ENCODE data around the gene FGD4. TPM values are rescaled to one million over a fixed set of nuclear protein-coding genes. Genes with fewer than 3 reads are reported as not detected.
A peak's percentile ranks its signal among the peaks of the same experiment; 100 is the strongest.

Gene FGD4
- total RNA-seq, 1 experiment from 2014 or later, result 37.4 TPM

DNA sequence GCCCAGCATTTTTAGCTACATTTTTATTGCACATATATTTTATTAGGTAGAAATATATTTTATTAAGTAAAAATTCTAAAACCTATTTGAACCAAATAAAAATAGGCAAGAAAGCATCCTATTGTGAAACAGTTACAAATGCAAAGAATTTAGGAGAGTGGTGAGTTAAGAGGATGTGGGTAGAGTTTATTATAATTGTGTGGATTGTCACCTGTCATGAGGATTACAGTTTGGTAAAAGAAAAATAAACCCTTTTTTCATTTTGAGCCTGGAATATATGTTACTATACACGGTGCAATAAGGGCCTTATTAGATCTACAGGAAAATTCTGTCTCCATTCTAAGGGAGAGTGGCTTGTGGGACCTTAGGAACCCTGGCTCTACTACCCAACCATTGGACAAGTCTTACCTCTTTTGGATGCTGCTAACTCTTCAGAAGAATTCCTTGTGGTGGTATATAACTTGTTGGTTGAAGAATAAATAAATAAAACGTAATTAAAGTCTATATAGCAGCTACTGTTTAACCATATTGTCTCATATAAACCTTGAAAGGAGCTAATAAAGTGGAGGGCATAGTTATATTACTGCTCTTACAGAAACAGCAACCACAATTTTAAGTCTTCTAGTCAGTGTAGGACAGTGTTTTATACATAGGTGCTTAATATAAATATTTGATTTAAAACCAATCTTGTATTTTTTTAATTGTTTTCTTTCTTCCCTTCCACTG is 67.8 kb downstream of the FGD4 start:
- no TSS peak for BruUV-seq (replicated peaks)
- Mint-ChIP-seq H3K4me1 (ENCODE audit: low read depth, unreplicated experiment) (peaks cover 13% of the 10 kb centered on the region), H3K9me3 (ENCODE audit: low read depth, unreplicated experiment) (no peaks in the 10 kb centered on the region), H3K36me3 (ENCODE audit: insufficient read depth, unreplicated experiment) (no peaks in the 10 kb centered on the region), H3K27ac (ENCODE audit: unreplicated experiment) (no peak overlapping the region), H3K27me3 (ENCODE audit: unreplicated experiment) (no peaks in the 10 kb centered on the region), H3K4me3 (ENCODE audit: low read depth, unreplicated experiment) (no peak overlapping the region)
- TF ChIP-seq, protein P1, sequence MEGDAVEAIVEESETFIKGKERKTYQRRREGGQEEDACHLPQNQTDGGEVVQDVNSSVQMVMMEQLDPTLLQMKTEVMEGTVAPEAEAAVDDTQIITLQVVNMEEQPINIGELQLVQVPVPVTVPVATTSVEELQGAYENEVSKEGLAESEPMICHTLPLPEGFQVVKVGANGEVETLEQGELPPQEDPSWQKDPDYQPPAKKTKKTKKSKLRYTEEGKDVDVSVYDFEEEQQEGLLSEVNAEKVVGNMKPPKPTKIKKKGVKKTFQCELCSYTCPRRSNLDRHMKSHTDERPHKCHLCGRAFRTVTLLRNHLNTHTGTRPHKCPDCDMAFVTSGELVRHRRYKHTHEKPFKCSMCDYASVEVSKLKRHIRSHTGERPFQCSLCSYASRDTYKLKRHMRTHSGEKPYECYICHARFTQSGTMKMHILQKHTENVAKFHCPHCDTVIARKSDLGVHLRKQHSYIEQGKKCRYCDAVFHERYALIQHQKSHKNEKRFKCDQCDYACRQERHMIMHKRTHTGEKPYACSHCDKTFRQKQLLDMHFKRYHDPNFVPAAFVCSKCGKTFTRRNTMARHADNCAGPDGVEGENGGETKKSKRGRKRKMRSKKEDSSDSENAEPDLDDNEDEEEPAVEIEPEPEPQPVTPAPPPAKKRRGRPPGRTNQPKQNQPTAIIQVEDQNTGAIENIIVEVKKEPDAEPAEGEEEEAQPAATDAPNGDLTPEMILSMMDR (IDR thresholded peaks at IDR 0.05; ENCODE audit: unreplicated experiment), result no peak
- intact Hi-C loops (cut with micrococcal nuclease; ENCODE audit: unreplicated experiment), result no loop called here
- no peak for DNase-seq
- CTCF ChIA-PET, result interaction anchor here (0.6 kb wide), 1 partner anchor 179 kb away, joined by 3 read pairs; no protein-coding TSS in a partner anchor

DNA sequence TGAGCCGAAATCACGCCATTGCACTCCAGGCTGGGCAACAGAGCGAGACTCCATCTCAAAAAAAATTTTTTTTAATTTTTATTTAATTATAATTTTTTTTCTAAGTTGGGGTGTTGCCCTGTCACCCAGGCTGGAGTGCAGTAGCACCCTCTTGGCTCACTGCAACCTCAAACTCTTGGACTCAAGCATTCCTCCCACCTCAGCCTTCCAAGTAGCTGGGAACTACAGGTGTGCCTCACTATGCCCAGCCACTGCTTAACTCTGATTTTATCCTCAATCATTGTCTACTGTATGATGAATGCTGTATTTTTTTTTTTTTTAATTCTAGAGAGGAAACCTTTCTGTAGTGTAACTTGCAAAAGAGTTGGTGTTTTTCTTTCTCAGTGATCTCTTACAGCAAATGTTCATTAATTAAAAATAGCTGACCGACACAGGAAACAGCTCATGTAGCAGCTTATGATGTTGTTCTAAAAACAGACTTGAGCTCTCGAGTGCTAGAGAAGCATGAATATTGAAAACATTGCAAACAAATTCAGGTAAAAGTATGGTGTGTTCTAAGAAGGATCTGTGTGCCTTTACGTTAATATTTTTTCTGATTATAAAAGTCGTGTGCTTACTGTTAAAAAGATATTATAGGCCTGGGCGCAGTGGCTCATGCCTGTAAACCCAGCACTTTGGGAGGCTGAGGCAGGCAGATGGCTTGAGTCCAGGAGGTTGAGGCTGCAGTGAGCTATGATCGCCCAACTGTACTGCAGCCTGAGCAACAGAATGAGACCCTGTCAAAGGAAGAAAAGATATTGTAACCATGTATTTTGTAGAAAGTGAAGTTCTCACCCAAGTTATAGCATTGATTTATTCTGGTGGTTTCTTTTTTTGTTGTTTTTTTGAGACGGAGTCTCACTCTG is 68.9 kb downstream of the FGD4 start:
- no peaks in the 10 kb centered on the region for H3K27me3 Mint-ChIP-seq (ENCODE audit: unreplicated experiment)
- BruUV-seq (replicated peaks), result no TSS peak
- CTCF ChIA-PET, result interaction anchor here (0.7 kb wide), 1 partner anchor 8 kb away, joined by 4 read pairs; no protein-coding TSS in a partner anchor

DNA sequence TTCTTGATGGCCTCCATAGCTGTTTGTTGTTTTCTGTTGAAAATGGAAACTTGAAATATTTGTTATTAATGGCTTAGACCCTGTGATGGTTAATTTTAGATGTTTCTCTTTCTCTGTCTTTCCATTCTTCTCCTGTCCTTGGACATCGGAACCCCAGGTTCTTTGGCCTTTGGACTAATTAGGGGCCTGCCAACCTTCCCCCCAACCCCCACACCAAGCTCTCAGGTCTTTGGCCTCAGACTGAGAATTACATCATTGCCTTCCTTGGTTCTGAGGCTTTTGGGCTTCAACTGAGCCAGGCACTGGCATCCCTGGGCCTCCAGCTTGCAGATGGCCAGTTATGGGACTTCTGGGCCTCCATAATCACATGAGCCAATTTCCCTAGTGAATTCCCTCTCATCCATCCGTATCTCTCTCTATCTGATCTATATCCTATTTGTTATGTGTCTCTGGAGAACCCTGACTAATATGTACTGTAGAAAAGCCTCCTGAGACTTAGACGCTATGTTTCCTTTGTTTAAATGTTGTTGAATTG is 71.6 kb downstream of the FGD4 start:
- intact Hi-C loops (cut with micrococcal nuclease; ENCODE audit: unreplicated experiment), result no loop called here
- H3K36me3 Mint-ChIP-seq (ENCODE audit: insufficient read depth, unreplicated experiment), result peaks cover 11% of the 10 kb centered on the region

More for the DNA sequence above, 68.9 kb downstream of the FGD4 start:
- Mint-ChIP-seq H3K9me3 (ENCODE audit: low read depth, unreplicated experiment) (no peaks in the 10 kb centered on the region), H3K4me3 (ENCODE audit: low read depth, unreplicated experiment) (no peak overlapping the region), H3K27ac (ENCODE audit: unreplicated experiment) (no peak overlapping the region), H3K4me1 (ENCODE audit: low read depth, unreplicated experiment) (peaks cover 13% of the 10 kb centered on the region), H3K36me3 (ENCODE audit: insufficient read depth, unreplicated experiment) (no peaks in the 10 kb centered on the region)
- TF ChIP-seq, protein P1 (IDR thresholded peaks at IDR 0.05; ENCODE audit: unreplicated experiment), result no peak
- no peak for DNase-seq
- intact Hi-C loops (cut with micrococcal nuclease; ENCODE audit: unreplicated experiment), result no loop called here

DNA sequence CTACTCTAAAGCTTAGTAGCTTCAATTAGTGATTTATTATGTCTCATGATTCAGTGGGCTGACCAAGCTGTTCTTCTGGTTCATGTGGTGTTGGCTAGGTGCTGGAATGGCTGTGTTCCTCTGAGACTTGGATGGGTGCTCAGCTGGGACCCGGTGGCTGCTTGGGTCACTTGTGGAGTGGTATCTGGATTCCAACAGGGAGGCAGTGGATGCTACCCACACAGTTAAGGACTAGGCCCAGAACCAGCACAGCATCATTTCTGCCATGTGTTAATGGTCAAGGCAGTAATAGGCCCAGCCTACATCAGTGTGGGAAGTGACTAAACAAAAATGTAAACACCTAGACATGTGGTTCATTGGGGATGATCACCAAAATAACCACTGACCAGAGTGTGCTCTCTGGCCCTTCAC is 72.2 kb downstream of the FGD4 start:
- Mint-ChIP-seq H3K27ac (ENCODE audit: unreplicated experiment) (peak overlapping the region; percentile 1), H3K4me1 (ENCODE audit: low read depth, unreplicated experiment) (peaks cover 13% of the 10 kb centered on the region), H3K27me3 (ENCODE audit: unreplicated experiment) (no peaks in the 10 kb centered on the region), H3K36me3 (ENCODE audit: insufficient read depth, unreplicated experiment) (peaks cover 11% of the 10 kb centered on the region), H3K4me3 (ENCODE audit: low read depth, unreplicated experiment) (no peak overlapping the region), H3K9me3 (ENCODE audit: low read depth, unreplicated experiment) (no peaks in the 10 kb centered on the region)
- CTCF ChIA-PET, result no interaction called here
- no TSS peak for BruUV-seq (replicated peaks)
- no peak for DNase-seq
- TF ChIP-seq, protein P1 (IDR thresholded peaks at IDR 0.05; ENCODE audit: unreplicated experiment), result no peak
- intact Hi-C loops (cut with micrococcal nuclease; ENCODE audit: unreplicated experiment), result no loop called here

More for the DNA sequence above, 71.6 kb downstream of the FGD4 start:
- TF ChIP-seq, protein P1 (IDR thresholded peaks at IDR 0.05; ENCODE audit: unreplicated experiment), result no peak
- H3K9me3 Mint-ChIP-seq (ENCODE audit: low read depth, unreplicated experiment), result no peaks in the 10 kb centered on the region
- CTCF ChIA-PET, result no interaction called here
- no TSS peak for BruUV-seq (replicated peaks)
- no peaks in the 10 kb centered on the region for H3K27me3 Mint-ChIP-seq (ENCODE audit: unreplicated experiment)
- no peak overlapping the region for H3K27ac Mint-ChIP-seq (ENCODE audit: unreplicated experiment)
- no peak for DNase-seq
- H3K4me3 Mint-ChIP-seq (ENCODE audit: low read depth, unreplicated experiment), result no peak overlapping the region
- peaks cover 13% of the 10 kb centered on the region for H3K4me1 Mint-ChIP-seq (ENCODE audit: low read depth, unreplicated experiment)
